Lung microvascular endothelial cell (primary cell): ENCODE data around the gene CTSE. TPM values are rescaled to one million over a fixed set of nuclear protein-coding genes. Genes with fewer than 3 reads are reported as not detected.
A peak's percentile ranks its signal among the peaks of the same experiment; 100 is the strongest.

Source experiments
- DNase-seq, 2 donors: peaks; one replicate each; pipeline versions ENCODE4 v3.0.0 to v3.0.0-alpha.2; 2010; ENCODE audit warnings: low read depth in 2 of 2
- total RNA-seq: library from RNA; depleted of rRNA; stranded (reverse); fragments of >200 nt; gene quantifications from 2 replicates; pipeline ENCODE4 v1.2.1, GENCODE V29; 2014

Gene CTSE
- total RNA-seq, 1 donor from 2014 or later = not detected

- DNase-seq = no peak
Observed at GRCh38 chr1:205992218-205992882, 31.3 kb downstream of the CTSE start.

- DNase-seq = no peak
Observed at GRCh38 chr1:205991237-205991636, 32.5 kb downstream of the CTSE start.

DNA sequence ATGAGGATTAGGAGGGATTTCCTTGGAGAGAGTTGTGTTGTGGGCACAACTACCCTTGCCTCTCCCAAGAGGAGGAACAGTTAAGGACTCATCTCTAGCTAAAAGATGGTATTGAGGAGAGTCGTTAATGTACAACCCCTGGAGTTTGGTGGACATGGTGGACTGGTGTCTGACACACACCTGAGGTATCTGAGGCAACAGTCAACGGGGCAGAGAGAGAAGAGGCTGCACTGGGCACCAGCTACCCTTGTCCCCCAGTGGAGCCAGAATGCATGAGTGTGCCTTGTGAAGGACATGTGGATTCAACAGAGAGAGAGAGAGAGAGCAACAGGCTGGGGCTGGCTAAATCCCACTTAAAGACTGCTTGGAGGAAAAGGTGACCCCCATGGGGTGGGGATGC lies 33.5 kb downstream of the CTSE start:
- DNase-seq = no peak

DNA sequence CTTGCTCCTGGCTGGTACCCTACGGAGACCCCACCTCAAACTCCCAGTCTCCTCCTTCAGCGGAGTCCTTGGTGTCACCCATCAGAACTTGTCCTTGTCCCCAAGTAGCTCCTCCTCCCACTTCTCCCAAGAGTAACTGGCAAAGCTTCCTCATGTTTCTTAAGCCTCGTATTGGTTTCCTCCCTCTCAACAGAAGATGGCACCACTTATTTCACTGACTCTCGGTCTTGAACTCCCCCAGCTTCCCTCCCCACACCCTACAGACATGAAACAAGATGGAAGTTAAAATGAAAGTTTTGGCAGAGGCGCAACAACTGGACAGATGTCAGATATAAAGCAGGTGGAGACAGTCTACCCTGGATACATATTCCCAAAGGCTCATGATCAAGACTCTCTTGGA lies 33.9 kb downstream of the CTSE start:
- DNase-seq = no peak

GRCh38 chr1:205988585-205988995 lies 35.1 kb downstream of the CTSE start:
- DNase-seq = peak in 1 of 2 donors; percentile 59

DNA sequence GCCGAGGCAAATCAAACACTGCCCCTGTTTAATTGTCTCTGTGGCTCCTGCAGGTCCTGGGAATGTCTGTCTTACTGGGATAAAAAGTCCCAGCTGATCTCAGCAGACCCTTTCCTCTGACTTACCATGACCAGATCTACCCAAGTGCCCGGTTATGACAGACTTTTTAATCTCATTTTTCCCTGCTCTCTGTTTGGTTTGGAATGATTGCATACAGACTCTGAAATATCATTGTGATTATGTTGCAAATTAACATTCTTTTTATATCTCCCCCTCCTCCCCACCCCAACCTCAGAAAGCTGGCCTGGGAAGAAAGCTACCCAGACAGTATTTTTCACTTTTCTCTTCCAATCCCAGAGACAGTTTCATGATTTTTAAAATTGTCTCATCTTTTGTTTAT lies 36.8 kb downstream of the CTSE start:
- no peak for DNase-seq

GRCh38 chr1:205986292-205986691 lies 37.4 kb downstream of the CTSE start:
- no peak for DNase-seq

- DNase-seq = no peak
Observed at GRCh38 chr1:205985330-205986005, 38.2 kb downstream of the CTSE start.

DNA sequence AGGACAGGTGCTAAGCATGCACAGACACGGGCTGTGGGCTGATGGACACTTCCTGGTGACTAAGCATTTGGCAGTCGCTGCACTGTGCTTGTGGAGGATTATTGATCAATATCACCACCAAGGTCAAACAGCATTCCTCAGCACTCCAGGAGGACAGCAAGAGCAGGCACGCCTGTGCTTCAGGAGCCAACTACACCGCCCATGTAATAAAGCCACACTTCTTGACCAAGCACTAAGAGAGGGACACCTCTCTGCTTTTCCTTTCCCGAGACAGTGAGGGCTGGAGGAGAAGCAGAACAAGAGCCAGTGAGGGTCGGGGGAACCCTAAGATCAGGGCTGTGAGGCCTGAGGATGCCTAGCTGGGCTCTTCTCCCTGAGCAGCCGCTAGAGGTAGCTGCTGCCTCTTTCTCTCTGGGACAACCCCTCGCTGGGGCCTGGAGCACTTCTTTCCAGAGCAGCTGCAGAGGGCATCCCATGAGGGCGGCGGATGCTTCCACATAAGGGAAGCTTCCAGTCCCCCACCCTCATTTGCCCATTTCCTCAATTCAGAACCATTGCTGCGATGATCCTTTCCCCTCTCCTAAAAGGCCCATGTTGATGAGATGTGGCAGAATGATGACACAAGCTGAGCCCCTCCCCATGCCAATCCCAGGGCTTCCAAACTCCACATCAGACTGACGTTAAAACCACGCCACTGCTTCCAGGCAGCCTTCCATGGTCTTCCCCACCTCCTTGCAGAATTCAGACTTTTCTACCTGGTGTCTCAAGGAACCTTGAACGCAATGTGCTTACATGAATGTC lies 39.6 kb downstream of the CTSE start:
- peak; percentile 64 to 72 for DNase-seq

DNA sequence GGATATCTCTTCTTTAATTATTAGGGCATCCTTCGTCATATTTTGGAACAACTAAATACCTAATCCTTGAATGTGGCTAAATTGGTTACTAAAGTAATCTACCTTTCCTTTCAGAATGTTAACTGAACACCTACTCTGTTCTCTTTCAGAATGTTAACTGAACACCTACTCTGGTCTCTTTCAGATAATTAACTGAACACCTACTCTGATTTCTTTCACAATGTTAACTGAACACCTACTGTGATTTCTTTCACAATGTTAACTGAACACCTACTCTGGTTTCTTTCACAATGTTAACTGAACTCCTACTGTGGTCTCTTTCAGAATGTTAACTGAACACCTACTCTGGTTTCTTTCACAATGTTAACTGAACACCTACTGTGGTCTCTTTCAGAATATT lies 42.4 kb downstream of the CTSE start:
- no peak for DNase-seq

GRCh38 chr1:205980237-205980870 lies 43.3 kb downstream of the CTSE start:
- DNase-seq = peak in 1 of 2 donors; percentile 76

DNA sequence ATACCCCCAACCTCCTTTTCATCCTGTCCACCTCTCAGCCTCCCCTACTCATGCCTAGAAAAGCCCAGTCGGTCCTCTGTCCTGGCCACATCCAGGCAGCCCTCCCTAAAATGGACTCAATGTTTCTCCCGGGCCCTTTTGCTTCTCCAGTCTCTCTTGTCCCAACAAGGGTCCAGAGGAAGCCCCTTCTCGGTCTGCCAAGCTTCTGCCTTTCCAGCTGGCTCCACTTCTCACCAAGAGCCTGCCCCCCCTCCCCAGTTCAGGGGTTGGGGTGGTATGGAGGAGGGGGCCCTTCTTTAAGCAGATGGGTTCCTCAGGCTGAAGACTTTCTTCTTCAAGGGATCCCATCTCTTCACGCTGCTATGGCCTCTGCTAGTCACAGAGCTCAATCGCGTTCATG lies 44.4 kb downstream of the CTSE start:
- DNase-seq = no peak

DNA sequence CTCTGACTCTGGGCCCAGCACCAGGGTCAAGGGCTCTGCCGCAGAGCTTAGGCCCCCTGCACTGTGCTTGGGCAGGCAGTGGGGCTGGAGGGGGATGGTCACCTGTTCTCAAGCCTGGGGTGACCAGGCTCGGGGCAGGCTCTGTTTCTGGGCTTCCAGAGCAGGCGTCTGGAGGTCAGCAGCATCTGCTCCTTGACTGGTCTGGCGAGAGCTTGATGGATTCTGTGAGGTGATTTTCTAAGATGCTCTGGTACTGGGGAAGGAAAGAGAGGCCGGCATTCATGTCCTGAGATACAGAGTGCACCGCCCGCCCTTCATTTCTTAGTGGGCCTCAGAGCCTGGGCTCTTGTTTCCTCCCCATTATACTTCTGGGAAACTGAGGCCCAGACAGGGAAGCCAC lies 45.0 kb downstream of the CTSE start:
- DNase-seq = no peak

GRCh38 chr1:205977402-205978014 lies 46.2 kb downstream of the CTSE start:
- DNase-seq = peak; percentile 83 to 87

GRCh38 chr1:205976708-205977401 lies 46.8 kb downstream of the CTSE start:
- no peak for DNase-seq

DNA sequence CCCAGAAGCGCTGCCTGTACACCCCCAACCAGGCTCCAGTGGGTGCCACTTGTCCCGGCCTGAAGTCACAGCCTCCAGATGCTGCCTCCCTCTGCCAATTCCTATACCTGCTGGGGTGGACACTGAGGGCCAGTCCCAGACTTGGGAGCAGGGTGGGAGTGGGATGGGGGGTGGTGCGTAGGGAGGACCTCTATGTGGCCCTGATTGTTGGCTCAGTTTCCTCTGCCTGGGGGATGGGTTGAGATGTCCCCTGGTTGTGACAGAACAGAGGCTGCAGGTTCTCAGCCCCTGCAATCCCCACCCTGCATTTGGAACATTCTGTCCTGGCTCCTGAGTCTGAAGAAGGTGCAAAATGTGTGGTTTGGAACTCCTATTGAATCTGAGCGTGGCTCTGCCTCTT lies 47.7 kb downstream of the CTSE start:
- no peak for DNase-seq

DNA sequence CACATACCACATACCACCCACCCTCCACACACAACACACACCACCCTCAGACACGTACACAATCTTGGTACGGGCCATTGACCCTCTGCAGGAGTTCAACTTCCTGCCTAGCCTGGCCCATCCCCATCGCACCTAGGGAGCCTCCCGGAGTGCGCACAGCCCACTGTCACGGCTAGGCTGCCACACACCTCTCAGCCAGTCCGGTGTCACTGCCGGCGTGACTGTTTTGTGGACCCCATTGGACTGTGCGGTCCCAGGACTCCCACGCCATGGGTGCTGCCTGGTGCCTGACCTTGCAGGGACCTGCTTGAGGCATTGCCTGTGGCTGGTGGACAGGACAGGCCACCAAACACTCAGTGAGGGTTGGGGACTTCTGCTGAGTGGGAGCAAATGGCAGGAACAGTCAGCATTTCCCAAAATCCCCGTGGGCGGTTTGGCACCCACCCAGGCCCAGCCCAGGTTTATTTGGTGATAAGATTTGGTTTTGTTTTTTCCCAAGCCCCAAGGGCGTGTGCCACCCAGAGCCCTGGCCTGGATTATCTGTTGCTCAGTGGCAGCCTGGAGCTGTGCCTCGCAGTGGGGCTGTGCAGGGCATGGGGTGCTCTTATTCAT lies 48.2 kb downstream of the CTSE start:
- DNase-seq = no peak

DNA sequence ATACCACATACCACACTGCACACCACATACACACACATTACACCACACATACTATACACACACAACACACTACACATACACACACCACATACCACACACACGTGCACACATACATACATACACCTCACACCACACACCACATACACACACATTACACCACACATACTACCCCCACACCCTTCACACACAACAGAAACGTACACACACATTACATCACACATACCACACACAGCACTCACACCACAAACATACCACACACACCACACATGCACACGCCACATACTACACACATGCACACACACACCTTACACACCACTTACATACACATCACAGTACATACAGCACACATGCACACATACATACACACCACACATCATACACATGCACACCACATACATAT lies 49.0 kb downstream of the CTSE start:
- no peak for DNase-seq

GRCh38 chr1:205973377-205974232 lies 50.1 kb downstream of the CTSE start:
- no peak for DNase-seq
